Kidney (tissue), 14 donors: Measurements from ENCODE around the gene MKS1. TPM values are rescaled to one million over a fixed set of nuclear protein-coding genes. Genes with fewer than 3 reads are reported as not detected.

Experiments used
- DNase-seq, 5 donors: peaks; one replicate each; pipeline ENCODE4 v3.0.0-alpha.2; 2013 to 2020
- FAIRE-seq: peaks from 2 replicates; lab custom pipeline; 2012; peaks lifted over from hg19 to GRCh38; lab: Jason Lieb, UNC
- H3K27ac ChIP-seq, 2 donors: one replicate each; pipeline ENCODE4 v1.7.0; 2013; ENCODE audit warnings: low read depth in 2 of 2, low read length in 2 of 2, inconsistent platforms in 1 of 2
- H3K27me3 ChIP-seq: one replicate; pipeline ENCODE4 v1.7.1; 2013; ENCODE audit warnings: low read length, inconsistent platforms; ENCODE audit not compliant: control insufficient read depth, insufficient read depth
- H3K36me3 ChIP-seq, 3 donors: one replicate each; pipeline versions ENCODE4 v1.7.0 to v1.7.1; 2013; ENCODE audit warnings: low read length in 3 of 3, control low read depth in 1 of 3, inconsistent platforms in 1 of 3; ENCODE audit not compliant: insufficient read depth in 3 of 3, control insufficient read depth in 2 of 3
- H3K4me1 ChIP-seq, 3 donors: one replicate each; pipeline versions ENCODE4 v1.7.0 to v1.7.1; 2013; ENCODE audit warnings: low read length in 3 of 3, inconsistent platforms in 1 of 3, low read depth in 1 of 3; ENCODE audit not compliant: control insufficient read depth in 2 of 3, insufficient read depth in 2 of 3
- H3K4me3 ChIP-seq, 3 donors: one replicate each; pipeline versions ENCODE4 v1.7.0 to v1.8.1; 2013; ENCODE audit warnings: low read length in 3 of 3, control low read depth in 1 of 3, inconsistent platforms in 1 of 3
- H3K9ac ChIP-seq, 3 donors: one replicate each; pipeline versions ENCODE4 v1.7.0 to v1.7.1; 2013; ENCODE audit warnings: low read length in 3 of 3, control low read depth in 1 of 3, inconsistent platforms in 1 of 3
- H3K9me3 ChIP-seq, 3 donors: one replicate each; pipeline versions ENCODE4 v1.7.0 to v1.7.1; 2013; ENCODE audit warnings: low read length in 3 of 3, control low read depth in 1 of 3, inconsistent platforms in 1 of 3; ENCODE audit not compliant: control insufficient read depth in 2 of 3, insufficient read depth in 1 of 3
- intact Hi-C: fragments of 100-400 bp; cut with DNase I; formaldehyde crosslinking; loops from one replicate; pipeline ENCODE4 v1.11.1; 2022
- polyA plus RNA-seq: library from polyadenylated mRNA; stranded (reverse); fragments of 350-450 nt; fragmentation: Illumina TruSeq; extraction: RNeasy Lipid Tissue Mini Kit (QIAGEN cat#74804); gene quantifications from one replicate; pipeline ENCODE4 v1.2.3, GENCODE V29; 2014; ENCODE audit warnings: low read depth, low replicate concordance; ENCODE audit not compliant: insufficient read depth
- total RNA-seq: library from RNA; stranded (reverse); fragmentation: NEBNext Ultra II Directional; extraction: Animal tissue kit (Norgen Biotek cat#: 25700); gene quantifications from one replicate; pipeline ENCODE4 v1.2.1, GENCODE V29; 2021
- TF ChIP-seq, protein P1 (sequence below): IDR thresholded peaks from 3 replicates; pipeline ENCODE4 v1.5.1; 2012; ENCODE audit warnings: mild to moderate bottlenecking, moderate library complexity, borderline replicate concordance; ENCODE audit not compliant: insufficient read depth; ENCODE audit errors: extremely low read depth
- donor health status: control.
- donor health status: control.
- donor health status: control.
- donor health status: control.
- donor health status: control.
- donor health status: DM: yes; HTN: yes; CAD: no.
- donor health status: Normal renal cell carcinoma (clear cell type).

Gene MKS1
- total and polyA plus RNA-seq, 2 donors from 2014 or later: 17.2 to 25.6 TPM

GRCh38 chr17:58165981-58166380 is 53.1 kb downstream of the MKS1 start:
- TF ChIP-seq, protein P1, sequence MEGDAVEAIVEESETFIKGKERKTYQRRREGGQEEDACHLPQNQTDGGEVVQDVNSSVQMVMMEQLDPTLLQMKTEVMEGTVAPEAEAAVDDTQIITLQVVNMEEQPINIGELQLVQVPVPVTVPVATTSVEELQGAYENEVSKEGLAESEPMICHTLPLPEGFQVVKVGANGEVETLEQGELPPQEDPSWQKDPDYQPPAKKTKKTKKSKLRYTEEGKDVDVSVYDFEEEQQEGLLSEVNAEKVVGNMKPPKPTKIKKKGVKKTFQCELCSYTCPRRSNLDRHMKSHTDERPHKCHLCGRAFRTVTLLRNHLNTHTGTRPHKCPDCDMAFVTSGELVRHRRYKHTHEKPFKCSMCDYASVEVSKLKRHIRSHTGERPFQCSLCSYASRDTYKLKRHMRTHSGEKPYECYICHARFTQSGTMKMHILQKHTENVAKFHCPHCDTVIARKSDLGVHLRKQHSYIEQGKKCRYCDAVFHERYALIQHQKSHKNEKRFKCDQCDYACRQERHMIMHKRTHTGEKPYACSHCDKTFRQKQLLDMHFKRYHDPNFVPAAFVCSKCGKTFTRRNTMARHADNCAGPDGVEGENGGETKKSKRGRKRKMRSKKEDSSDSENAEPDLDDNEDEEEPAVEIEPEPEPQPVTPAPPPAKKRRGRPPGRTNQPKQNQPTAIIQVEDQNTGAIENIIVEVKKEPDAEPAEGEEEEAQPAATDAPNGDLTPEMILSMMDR: no peak
- Histone ChIP-seq H3K36me3 (no peaks in the 10 kb centered on the region), H3K4me3 (no peak overlapping the region), H3K9me3 (no peaks in the 10 kb centered on the region), H3K27ac (no peak overlapping the region), H3K4me1 (no peaks in the 10 kb centered on the region), H3K9ac (no peak overlapping the region), H3K27me3 (no peaks in the 10 kb centered on the region)
- FAIRE-seq (no peak), DNase-seq (peak in 1 of 5 donors; percentile 2)
- intact Hi-C loops: no loop called here

DNA sequence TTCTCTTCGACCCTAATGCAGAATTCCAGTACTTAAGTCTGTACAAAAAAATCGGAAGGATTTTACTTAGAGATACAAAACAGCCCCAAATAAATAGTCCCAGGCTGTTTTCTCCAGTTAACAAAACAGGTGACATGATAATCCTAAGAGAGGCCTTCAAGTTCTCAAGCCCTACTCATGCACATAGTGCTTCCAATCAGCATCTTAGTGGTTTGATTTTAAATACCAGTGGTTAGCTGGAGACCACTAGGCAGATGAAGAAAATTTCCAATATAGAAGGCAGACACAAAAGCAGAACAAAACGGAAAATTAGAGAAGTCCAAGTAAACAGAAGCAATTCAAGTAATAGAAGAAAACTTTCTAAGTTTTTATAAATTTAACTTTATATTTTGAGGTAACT is 57.5 kb downstream of the MKS1 start:
- peaks cover 13% of the 10 kb centered on the region for H3K27me3 ChIP-seq
- FAIRE-seq: no peak

DNA sequence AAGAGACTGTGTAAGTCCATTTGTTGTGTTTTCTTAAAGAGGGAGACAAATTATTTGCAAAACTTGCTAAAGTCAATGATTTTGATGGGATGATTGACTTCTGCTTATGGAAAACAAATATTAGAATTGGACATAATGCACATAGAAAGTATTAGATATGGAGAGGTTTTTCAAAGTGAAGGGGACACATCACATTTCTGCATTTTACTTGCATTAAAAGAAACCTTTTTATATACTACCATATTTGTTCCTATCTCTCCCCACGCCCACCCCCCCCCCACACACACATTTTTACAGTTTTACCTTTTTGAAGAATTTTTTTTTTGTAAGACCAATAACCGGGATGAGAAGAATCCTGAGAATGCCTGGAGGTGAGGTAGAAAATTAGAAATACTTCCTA is 60.9 kb downstream of the MKS1 start:
- H3K27ac ChIP-seq: no peak overlapping the region
- H3K36me3 ChIP-seq: no peaks in the 10 kb centered on the region
- TF ChIP-seq, protein P1: no peak
- no peak for DNase-seq
- peaks cover 17% of the 10 kb centered on the region for H3K27me3 ChIP-seq
- no peaks in the 10 kb centered on the region for H3K4me1 ChIP-seq
- H3K9ac ChIP-seq: no peak overlapping the region
- H3K4me3 ChIP-seq: no peak overlapping the region
- H3K9me3 ChIP-seq: no peaks in the 10 kb centered on the region
- intact Hi-C loops: no loop called here
- FAIRE-seq: no peak

More for the DNA sequence above, 57.5 kb downstream of the MKS1 start:
- no peak overlapping the region for H3K27ac ChIP-seq
- intact Hi-C loops: no loop called here
- H3K36me3 ChIP-seq: no peaks in the 10 kb centered on the region
- TF ChIP-seq, protein P1: no peak
- H3K4me3 ChIP-seq: no peak overlapping the region
- no peaks in the 10 kb centered on the region for H3K9me3 ChIP-seq
- no peaks in the 10 kb centered on the region for H3K4me1 ChIP-seq
- no peak overlapping the region for H3K9ac ChIP-seq
- DNase-seq: no peak
